HCT116 (cell line): Measurements from ENCODE around the gene FOXF2. TPM values are rescaled to one million over a fixed set of nuclear protein-coding genes. Genes with fewer than 3 reads are reported as not detected.

ENCODE experiments used
- ATAC-seq: fragments of 200-7000 bp; cut with Tn5 transposase; 2 replicates; pipeline ENCODE4 v1.9.1; 2020; ENCODE audit warnings: mild to moderate bottlenecking, moderate library complexity
- BruUV-seq: library from RNA; stranded (reverse); fragments of 400-500 nt; replicated peaks from 2 replicates; lab custom pipeline; 2021; lab: Mats Ljungman, UMichigan
- CTCF ChIA-PET: fragments of 300-600 bp; sonication (Branson Sonifier 250); formaldehyde crosslinking; loops from one replicate; lab custom pipeline; 2021; ENCODE audit warnings: antibody characterized with exemption; lab: Charles Lee
- POLR2A ChIA-PET: fragments of 300-600, 350-600 bp; sonication (Branson Sonifier 250); formaldehyde crosslinking; loops from one replicate; lab custom pipeline; 2021; ENCODE audit warnings: antibody characterized with exemption; lab: Charles Lee
- RAD21 ChIA-PET, 2 experiments: fragments of 300-600 bp; sonication (Branson Sonifier 250); formaldehyde crosslinking; loops; one replicate each; lab custom pipeline; 2023; ENCODE audit warnings: low total read pairs in 2 of 2; ENCODE audit not compliant: uncharacterized antibody in 2 of 2, unreplicated experiment in 2 of 2, low non-redundant PET in 1 of 2; lab: Charles Lee
- DNase-seq: peaks from one replicate; pipeline ENCODE4 v3.0.0-alpha.2; 2010; ENCODE audit warnings: low read depth, low spot score
- H2AFZ ChIP-seq: fragments of 200-600 bp; shearing (Covaris generic), sonication (generic); 2 replicates; pipeline ENCODE4 v1.6.1; 2017; ENCODE audit warnings: low read depth, mixed run types, mixed read lengths, antibody characterized with exemption, low read length; ENCODE audit not compliant: poor library complexity, severe bottlenecking
- H3K27ac ChIP-seq: 2 replicates; pipeline ENCODE4 v1.5.1; 2012; ENCODE audit warnings: low read depth, low read length
- H3K27me3 ChIP-seq: fragments of 200-600 bp; sonication (generic); 2 replicates; pipeline ENCODE4 v1.6.1; 2016; ENCODE audit warnings: mixed run types, low read length, mixed read lengths; ENCODE audit not compliant: insufficient read depth
- H3K36me3 ChIP-seq, 2 experiments: fragments of 200-500 bp in 1 of 2; fragments of 200-600 bp in 1 of 2; sonication (Bioruptor generic) in 1 of 2; sonication (generic) in 1 of 2; 2 replicates each; pipeline versions ENCODE4 v1.5.1 to v1.6.1; 2014 to 2016; ENCODE audit warnings: low read length in 2 of 2, inconsistent platforms in 1 of 2, mixed read lengths in 1 of 2, mixed run types in 1 of 2; ENCODE audit not compliant: insufficient read depth in 2 of 2, control insufficient read depth in 1 of 2
- H3K4me1 ChIP-seq, 2 experiments: fragments of 200-600 bp in 1 of 2; sonication (generic) in 1 of 2; 2 replicates each; pipeline versions ENCODE4 v1.5.1 to v1.6.1; 2012 to 2017; ENCODE audit warnings: low read length in 2 of 2, inconsistent platforms in 1 of 2, mild to moderate bottlenecking in 1 of 2, mixed read lengths in 1 of 2, mixed run types in 1 of 2, moderate library complexity in 1 of 2; ENCODE audit not compliant: insufficient read depth in 2 of 2, control insufficient read depth in 1 of 2
- H3K4me2 ChIP-seq: fragments of 200-600 bp; sonication (generic); 2 replicates; pipeline ENCODE4 v1.6.1; 2017; ENCODE audit warnings: mixed run types, low read length, mixed read lengths
- H3K4me3 ChIP-seq, 2 experiments: fragments of 200-600 bp in 1 of 2; sonication (generic) in 1 of 2; replicated peaks in 1 of 2; 2 replicates each; pipeline ENCODE4 v1.5.1; 2011 to 2016; ENCODE audit warnings: low read length in 2 of 2, control low read depth in 1 of 2, low read depth in 1 of 2, mild to moderate bottlenecking in 1 of 2, mixed read lengths in 1 of 2, mixed run types in 1 of 2
- H3K79me2 ChIP-seq: fragments of 200-600 bp; sonication (generic); 2 replicates; pipeline ENCODE4 v1.6.1; 2017; ENCODE audit warnings: mild to moderate bottlenecking, mixed run types, low read length, moderate library complexity, mixed read lengths; ENCODE audit not compliant: insufficient read depth
- H3K9ac ChIP-seq: fragments of 200-600 bp; sonication (generic); 2 replicates; pipeline ENCODE4 v1.6.1; 2016; ENCODE audit warnings: low read length, mixed read lengths
- H3K9me2 ChIP-seq: fragments of 200-600 bp; sonication (generic), shearing (Covaris generic); 2 replicates; pipeline ENCODE4 v1.6.1; 2017; ENCODE audit warnings: mixed run types, mild to moderate bottlenecking, moderate library complexity; ENCODE audit not compliant: insufficient read depth
- H3K9me3 ChIP-seq, 2 experiments: fragments of 200-500 bp in 1 of 2; fragments of 200-600 bp in 1 of 2; sonication (Bioruptor generic) in 1 of 2; sonication (generic) in 1 of 2; 2 replicates each; pipeline ENCODE4 v1.6.1; 2014 to 2017; ENCODE audit warnings: low read length in 2 of 2, mixed read lengths in 2 of 2, inconsistent platforms in 1 of 2, low read depth in 1 of 2, mild to moderate bottlenecking in 1 of 2, mixed run types in 1 of 2, moderate library complexity in 1 of 2; ENCODE audit not compliant: control insufficient read depth in 1 of 2, insufficient read depth in 1 of 2
- H4K20me1 ChIP-seq: fragments of 200-600 bp; sonication (generic), shearing (Covaris generic); 2 replicates; pipeline ENCODE4 v1.6.1; 2017; ENCODE audit warnings: mixed run types, mild to moderate bottlenecking, moderate library complexity; ENCODE audit not compliant: insufficient read depth
- CEBPB ChIP-seq: IDR thresholded peaks from 2 replicates; pipeline ENCODE4 v1.6.1; 2012; ENCODE audit warnings: low read depth
- EGR1 ChIP-seq: IDR thresholded peaks from 2 replicates; pipeline ENCODE4 v1.6.1; 2012; ENCODE audit warnings: low read depth
- ELF1 ChIP-seq: IDR thresholded peaks from 2 replicates; pipeline ENCODE4 v1.6.1; 2012; ENCODE audit warnings: low read depth, borderline replicate concordance
- EZH2phosphoT487 ChIP-seq: fragments of 200-600 bp; IDR thresholded peaks from 2 replicates; pipeline ENCODE4 v1.6.1; 2018; ENCODE audit warnings: antibody characterized with exemption, borderline replicate concordance
- FOSL1 ChIP-seq: IDR thresholded peaks from 2 replicates; pipeline ENCODE4 v1.6.1; 2012; ENCODE audit warnings: low read depth
- SRF ChIP-seq: IDR thresholded peaks from 2 replicates; pipeline ENCODE4 v1.6.1; 2012; ENCODE audit warnings: low read depth
- TCF7L2 ChIP-seq: IDR thresholded peaks from 2 replicates; pipeline ENCODE4 v1.7.0; 2011; ENCODE audit warnings: borderline replicate concordance, inconsistent platforms; ENCODE audit not compliant: insufficient read depth, insufficient read length; ENCODE audit errors: extremely low read depth
- ZFX ChIP-seq: fragments of 450-650 bp; IDR thresholded peaks from 2 replicates; pipeline ENCODE4 v1.6.1; 2017
- ZNF274 ChIP-seq: fragments of 200-500 bp; sonication (Bioruptor generic); IDR thresholded peaks from 2 replicates; pipeline ENCODE4 v1.6.1; 2014; ENCODE audit warnings: mild to moderate bottlenecking, low read depth, low read length, inconsistent platforms
- intact Hi-C: fragments of 100-400 bp; cut with micrococcal nuclease; formaldehyde crosslinking; loops from 2 replicates; pipeline ENCODE4 v1.10.0; 2022
- total RNA-seq: library from RNA; stranded (reverse); gene quantifications from one replicate; pipeline ENCODE4 v1.2.1, GENCODE V29; 2021; ENCODE audit not compliant: unreplicated experiment
- TF ChIP-seq, protein P1 (sequence below): IDR thresholded peaks from 2 replicates; pipeline ENCODE4 v1.6.1; 2012
- TF ChIP-seq, protein P2 (sequence below): IDR thresholded peaks from 2 replicates; pipeline ENCODE4 v1.6.1; 2012
- TF ChIP-seq, protein P3 (sequence below): IDR thresholded peaks from 2 replicates; pipeline ENCODE4 v1.6.1; 2011; ENCODE audit warnings: mild to moderate bottlenecking, low read length, moderate library complexity; ENCODE audit not compliant: insufficient replicate concordance; ENCODE audit errors: extremely low read depth

FOXF2 gene
- total RNA-seq, 1 experiment from 2014 or later, result not detected

DNA sequence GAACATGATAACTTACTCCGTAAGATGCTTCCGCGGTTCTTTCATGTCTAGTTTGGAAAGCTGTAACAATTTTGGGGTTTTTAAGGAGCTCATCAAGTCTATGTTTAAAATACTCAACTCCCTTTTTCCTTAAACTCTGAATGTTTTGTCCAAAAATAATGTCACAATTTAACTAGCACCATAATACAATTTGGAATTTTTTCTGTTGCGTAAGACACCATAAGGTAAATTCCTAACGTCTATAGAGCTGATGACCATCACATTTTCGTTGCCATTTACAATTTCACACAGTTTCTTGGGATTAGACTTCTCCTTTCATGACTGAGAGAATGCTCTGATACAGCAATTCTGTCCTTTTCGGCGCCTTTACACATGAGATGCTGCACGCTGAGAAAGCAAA, 26.7 kb upstream of the FOXF2 start:
- Histone ChIP-seq H4K20me1 (no peaks in the 10 kb centered on the region; the same call in 1 of the 2 replicates), H3K79me2 (no peaks in the 10 kb centered on the region), H2AFZ (no peak overlapping the region), H3K9me3 (no peaks in the 10 kb centered on the region), H3K27ac (no peak overlapping the region), H3K9ac (no peak overlapping the region), H3K9me2 (no peaks in the 10 kb centered on the region), H3K27me3 (no peaks in the 10 kb centered on the region), H3K4me2 (no peak overlapping the region), H3K4me1 (no peaks in the 10 kb centered on the region), H3K4me3 (no peak overlapping the region), H3K36me3 (no peaks in the 10 kb centered on the region)
- ChIA-PET POLR2A (no interaction called here), CTCF (interaction anchor here (0.7 kb wide), 1 partner anchor 35 kb away, joined by 3 read pairs; no protein-coding TSS in a partner anchor), RAD21 (no interaction called here)
- TF ChIP-seq CEBPB (no peak), SRF (no peak), ELF1 (no peak), ZNF274 (no peak), TCF7L2 (no peak), EZH2phosphoT487 (no peak), FOSL1 (no peak), EGR1 (no peak), ZFX (no peak)
- TF ChIP-seq, protein P1, sequence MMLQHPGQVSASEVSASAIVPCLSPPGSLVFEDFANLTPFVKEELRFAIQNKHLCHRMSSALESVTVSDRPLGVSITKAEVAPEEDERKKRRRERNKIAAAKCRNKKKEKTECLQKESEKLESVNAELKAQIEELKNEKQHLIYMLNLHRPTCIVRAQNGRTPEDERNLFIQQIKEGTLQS, result no peak
- TF ChIP-seq, protein P2, sequence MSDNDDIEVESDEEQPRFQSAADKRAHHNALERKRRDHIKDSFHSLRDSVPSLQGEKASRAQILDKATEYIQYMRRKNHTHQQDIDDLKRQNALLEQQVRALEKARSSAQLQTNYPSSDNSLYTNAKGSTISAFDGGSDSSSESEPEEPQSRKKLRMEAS, result no peak
- TF ChIP-seq, protein P3, sequence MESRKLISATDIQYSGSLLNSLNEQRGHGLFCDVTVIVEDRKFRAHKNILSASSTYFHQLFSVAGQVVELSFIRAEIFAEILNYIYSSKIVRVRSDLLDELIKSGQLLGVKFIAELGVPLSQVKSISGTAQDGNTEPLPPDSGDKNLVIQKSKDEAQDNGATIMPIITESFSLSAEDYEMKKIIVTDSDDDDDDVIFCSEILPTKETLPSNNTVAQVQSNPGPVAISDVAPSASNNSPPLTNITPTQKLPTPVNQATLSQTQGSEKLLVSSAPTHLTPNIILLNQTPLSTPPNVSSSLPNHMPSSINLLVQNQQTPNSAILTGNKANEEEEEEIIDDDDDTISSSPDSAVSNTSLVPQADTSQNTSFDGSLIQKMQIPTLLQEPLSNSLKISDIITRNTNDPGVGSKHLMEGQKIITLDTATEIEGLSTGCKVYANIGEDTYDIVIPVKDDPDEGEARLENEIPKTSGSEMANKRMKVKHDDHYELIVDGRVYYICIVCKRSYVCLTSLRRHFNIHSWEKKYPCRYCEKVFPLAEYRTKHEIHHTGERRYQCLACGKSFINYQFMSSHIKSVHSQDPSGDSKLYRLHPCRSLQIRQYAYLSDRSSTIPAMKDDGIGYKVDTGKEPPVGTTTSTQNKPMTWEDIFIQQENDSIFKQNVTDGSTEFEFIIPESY, result no peak
- DNase-seq (no peak), ATAC-seq (no peak)
- intact Hi-C loops, result no loop called here
- no TSS peak for BruUV-seq
